ENCODE measurements around the gene NCAN. TPM values are rescaled to one million over a fixed set of nuclear protein-coding genes. Genes with fewer than 3 reads are reported as not detected.
A peak's percentile ranks its signal among the peaks of the same experiment; 100 is the strongest.

The NCAN gene
- total RNA-seq, 3 donors from 2014 or later (not counting 1 experiment from before 2014, with no cell fraction given) = not detected

- Mint-ChIP-seq H3K36me3 (peaks cover 5% of the 10 kb centered on the region), H3K27ac (peak overlapping the region in 1 of 2 donors; percentile 23), H3K9me3 (no peaks in the 10 kb centered on the region), H3K27me3 (ENCODE audit: low read depth in 2 of 2) (no peaks in the 10 kb centered on the region), H3K4me3 (no peak overlapping the region), H3K4me1 (peaks cover 28 to 41% of the 10 kb centered on the region in 2 donors)
- peaks cover 28% of the 10 kb centered on the region for H3K4me1 ChIP-seq (ENCODE audit: control insufficient read depth, insufficient read depth, low read length)
- no peak overlapping the region for H3K4me3 ChIP-seq (ENCODE audit: low read length)
- peaks cover 21% of the 10 kb centered on the region for H3K36me3 ChIP-seq (ENCODE audit: control insufficient read depth, insufficient read depth, low read length)
- no peak overlapping the region for H3K27ac ChIP-seq (ENCODE audit: low read length)
- ATAC-seq = no peak
- WGBS (ENCODE audit: insufficient coverage) = 98% methylated on average over 14 of the region's 14 CpGs
- TF ChIP-seq, protein P1, sequence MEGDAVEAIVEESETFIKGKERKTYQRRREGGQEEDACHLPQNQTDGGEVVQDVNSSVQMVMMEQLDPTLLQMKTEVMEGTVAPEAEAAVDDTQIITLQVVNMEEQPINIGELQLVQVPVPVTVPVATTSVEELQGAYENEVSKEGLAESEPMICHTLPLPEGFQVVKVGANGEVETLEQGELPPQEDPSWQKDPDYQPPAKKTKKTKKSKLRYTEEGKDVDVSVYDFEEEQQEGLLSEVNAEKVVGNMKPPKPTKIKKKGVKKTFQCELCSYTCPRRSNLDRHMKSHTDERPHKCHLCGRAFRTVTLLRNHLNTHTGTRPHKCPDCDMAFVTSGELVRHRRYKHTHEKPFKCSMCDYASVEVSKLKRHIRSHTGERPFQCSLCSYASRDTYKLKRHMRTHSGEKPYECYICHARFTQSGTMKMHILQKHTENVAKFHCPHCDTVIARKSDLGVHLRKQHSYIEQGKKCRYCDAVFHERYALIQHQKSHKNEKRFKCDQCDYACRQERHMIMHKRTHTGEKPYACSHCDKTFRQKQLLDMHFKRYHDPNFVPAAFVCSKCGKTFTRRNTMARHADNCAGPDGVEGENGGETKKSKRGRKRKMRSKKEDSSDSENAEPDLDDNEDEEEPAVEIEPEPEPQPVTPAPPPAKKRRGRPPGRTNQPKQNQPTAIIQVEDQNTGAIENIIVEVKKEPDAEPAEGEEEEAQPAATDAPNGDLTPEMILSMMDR (IDR thresholded peaks at IDR 0.05) = no peak
- H3K9me3 ChIP-seq (ENCODE audit: control insufficient read depth, insufficient read depth, low read length) = no peaks in the 10 kb centered on the region
- no peak for DNase-seq
- intact Hi-C loops (cut with micrococcal nuclease) = no loop called here
- no peaks in the 10 kb centered on the region for H3K27me3 ChIP-seq (ENCODE audit: control insufficient read depth, insufficient read depth, low read length)
These were observed 25.0 kb upstream of the NCAN start for GRCh38 chr19:19186742-19187141.

DNA sequence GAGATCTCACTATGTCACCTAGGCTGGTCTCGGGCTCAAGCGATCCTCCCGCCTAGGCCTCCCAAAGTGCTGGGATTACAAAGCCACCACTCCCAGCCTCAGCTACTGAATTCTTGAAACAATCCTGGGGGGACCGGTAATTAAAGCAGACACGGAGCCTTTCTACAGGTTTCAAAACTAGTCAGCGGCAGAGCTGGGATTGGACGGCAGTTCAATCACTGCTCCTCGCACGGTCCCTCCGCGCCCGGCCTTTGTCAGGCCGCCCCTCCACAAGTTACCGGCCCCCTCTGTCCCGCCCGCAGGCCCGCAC lies 20.0 kb upstream of the NCAN start:
- Histone ChIP-seq H3K9me3 (ENCODE audit: control insufficient read depth, insufficient read depth, low read length) (no peaks in the 10 kb centered on the region), H3K4me3 (ENCODE audit: low read length) (peak overlapping the region; percentile 73), H3K36me3 (ENCODE audit: control insufficient read depth, insufficient read depth, low read length) (peaks cover under 1% of the 10 kb centered on the region), H3K27ac (ENCODE audit: low read length) (peak overlapping the region; percentile 94), H3K27me3 (ENCODE audit: control insufficient read depth, insufficient read depth, low read length) (no peaks in the 10 kb centered on the region), H3K4me1 (ENCODE audit: control insufficient read depth, insufficient read depth, low read length) (peaks cover 39% of the 10 kb centered on the region)
- no peak for ATAC-seq
- peak overlapping the region; percentile 98 for H3K4me3 Mint-ChIP-seq
- H3K4me1 Mint-ChIP-seq = peaks cover 27 to 53% of the 10 kb centered on the region in 2 donors
- no peaks in the 10 kb centered on the region for H3K27me3 Mint-ChIP-seq (ENCODE audit: low read depth in 2 of 2)
- H3K36me3 Mint-ChIP-seq = no peaks in the 10 kb centered on the region
- H3K27ac Mint-ChIP-seq = peak overlapping the region; percentile 96
- no peak for DNase-seq
- intact Hi-C loops (cut with micrococcal nuclease) = loop anchor here (1.0 to 5.0 kb wide), 3 partner anchors 12 to 129 kb away; partner anchors contain the start of genes MAU2, NR2C2AP, SLC25A42 and SUGP1
- TF ChIP-seq, protein P1 (IDR thresholded peaks at IDR 0.05) = no peak
- H3K9me3 Mint-ChIP-seq = no peaks in the 10 kb centered on the region
- WGBS (ENCODE audit: insufficient coverage) = under 1% methylated on average over 17 of the region's 17 CpGs

DNA sequence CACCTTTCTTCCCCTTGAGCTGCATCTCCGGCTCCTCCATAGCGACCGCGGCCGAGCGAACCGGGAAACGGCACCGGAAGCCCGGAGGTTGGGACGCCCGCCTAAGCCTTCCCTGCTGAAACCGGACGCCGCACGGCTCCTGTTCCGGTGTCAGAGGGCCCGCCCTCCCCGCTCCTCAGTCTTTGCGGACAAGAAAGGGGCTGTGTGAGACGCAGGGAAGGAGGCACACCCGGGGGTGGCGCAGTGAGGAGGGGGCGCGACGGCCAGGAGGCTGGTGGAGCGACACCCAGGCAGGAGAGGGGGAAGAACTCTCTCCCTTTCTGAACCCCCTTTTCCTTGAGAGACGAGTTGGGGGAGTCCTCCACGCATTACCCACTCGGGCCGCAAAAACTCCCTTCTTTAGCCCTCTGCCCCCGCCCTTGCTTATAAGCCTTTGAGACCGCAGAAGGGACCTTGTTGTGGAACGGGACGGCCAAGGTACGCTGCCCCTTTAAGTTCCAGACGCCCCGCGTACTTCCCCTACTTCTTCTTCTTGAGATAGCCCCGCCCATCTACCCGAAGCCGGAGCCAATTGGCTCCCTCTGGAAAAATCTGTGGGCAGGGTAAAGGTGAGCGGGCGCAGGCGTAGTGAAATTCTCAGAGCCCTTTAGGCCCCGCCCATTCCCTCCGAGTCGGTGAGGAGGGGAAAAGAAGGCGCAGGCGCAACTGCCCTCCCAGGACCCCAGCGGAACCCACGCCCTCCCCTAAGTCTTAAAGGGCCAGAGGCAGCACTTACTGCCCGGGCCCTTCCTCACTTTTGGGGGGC lies 19.5 kb upstream of the NCAN start, which contains the start of the genes BORCS8 and RFXANK:
BORCS8 (minus strand) TSS at position 75 of the 805 bp plus-strand sequence; CDS start at position 40, 35 bp downstream.
RFXANK (plus strand) TSS at position 181 of the 805 bp plus-strand sequence. CDS start 1,689 bp downstream, outside the sequence.
- ATAC-seq = peak; percentile 88 to 97 (median 89)
- intact Hi-C loops (cut with micrococcal nuclease) = loop anchor here (1.0 to 5.0 kb wide), 3 partner anchors 11 to 130 kb away; partner anchors contain the start of genes MAU2, NR2C2AP, SLC25A42 and SUGP1
- TF ChIP-seq, protein P1 (IDR thresholded peaks at IDR 0.05) = no peak
- DNase-seq = peak; percentile 96 to 100
- Mint-ChIP-seq H3K36me3 (no peaks in the 10 kb centered on the region), H3K27ac (peak within 1 kb of the TSS; percentile 96), H3K27me3 (ENCODE audit: low read depth in 2 of 2) (no peaks in the 10 kb centered on the region), H3K4me3 (peak within 1 kb of the TSS; percentile 98), H3K4me1 (peaks cover 25 to 49% of the 10 kb centered on the region in 2 donors), H3K9me3 (no peaks in the 10 kb centered on the region)
- peaks cover 6% of the 10 kb centered on the region for H3K36me3 ChIP-seq (ENCODE audit: control insufficient read depth, insufficient read depth, low read length)
- H3K9me3 ChIP-seq (ENCODE audit: control insufficient read depth, insufficient read depth, low read length) = no peaks in the 10 kb centered on the region
- peak within 1 kb of the TSS; percentile 94 for H3K27ac ChIP-seq (ENCODE audit: low read length)
- peaks cover 39% of the 10 kb centered on the region for H3K4me1 ChIP-seq (ENCODE audit: control insufficient read depth, insufficient read depth, low read length)
- H3K4me3 ChIP-seq (ENCODE audit: low read length) = peak within 1 kb of the TSS; percentile 73
- H3K27me3 ChIP-seq (ENCODE audit: control insufficient read depth, insufficient read depth, low read length) = no peaks in the 10 kb centered on the region
- under 1% methylated on average over 51 of the region's 53 CpGs for WGBS (ENCODE audit: insufficient coverage)

Data from natural killer cell (primary cell).